Activated naive CD4-positive, alpha-beta T cell treated with anti-CD3 and anti-CD28 coated beads, Interleukin-2, amount 50 U/mL, for 24 hours (primary cell): ENCODE measurements around the gene PPP1R1B.

Source experiments
- H3K27ac Mint-ChIP-seq: one replicate; pipeline ENCODE4 v1.8.0; 2021; ENCODE audit warnings: mild to moderate bottlenecking, mixed read lengths
- H3K27me3 Mint-ChIP-seq: one replicate; pipeline ENCODE4 v1.8.0; 2021; ENCODE audit warnings: mixed read lengths
- H3K36me3 Mint-ChIP-seq: one replicate; pipeline ENCODE4 v1.8.0; 2021; ENCODE audit warnings: mixed read lengths
- H3K4me1 Mint-ChIP-seq: one replicate; pipeline ENCODE4 v1.8.0; 2021; ENCODE audit warnings: mixed read lengths
- H3K4me3 Mint-ChIP-seq: one replicate; pipeline ENCODE4 v1.8.0; 2021; ENCODE audit warnings: mild to moderate bottlenecking, mixed read lengths
- H3K9me3 Mint-ChIP-seq: one replicate; pipeline ENCODE4 v1.8.0; 2021; ENCODE audit warnings: mixed read lengths

PPP1R1B gene

DNA sequence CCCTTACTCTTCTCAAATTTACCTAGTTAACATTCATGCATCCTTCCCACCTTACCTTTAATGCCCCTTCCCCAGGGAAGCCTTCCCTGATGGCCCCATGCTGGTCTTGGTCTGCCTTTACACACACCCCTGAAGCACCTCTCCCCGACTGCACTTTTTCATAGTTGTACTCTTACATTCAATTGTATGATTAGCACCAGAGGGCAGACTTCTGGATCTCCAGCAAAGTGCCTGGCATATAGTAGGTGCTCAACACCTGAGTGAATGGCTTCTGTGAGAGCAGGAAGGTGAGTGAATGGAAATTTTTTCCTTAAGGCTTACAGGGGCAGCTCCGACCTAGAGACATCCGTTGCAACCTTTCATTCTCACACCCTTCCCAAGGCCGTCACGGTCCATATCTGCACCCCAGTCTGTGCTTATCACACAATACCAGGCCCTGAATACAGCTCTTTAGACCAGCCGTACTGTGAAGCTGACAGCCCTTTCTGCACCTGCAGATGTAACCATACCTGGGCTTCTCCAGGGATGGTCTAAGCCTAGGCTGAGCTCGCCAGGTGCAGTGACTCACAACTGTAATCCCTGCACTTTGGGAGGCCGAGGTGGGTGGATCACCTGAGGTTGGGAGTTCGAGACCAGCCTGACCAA is 56.7 kb downstream of the PPP1R1B start:
- H3K4me1 Mint-ChIP-seq: peaks cover 52% of the 10 kb centered on the region
- H3K36me3 Mint-ChIP-seq: peaks cover 10% of the 10 kb centered on the region
- H3K4me3 Mint-ChIP-seq: no peak overlapping the region
- no peaks in the 10 kb centered on the region for H3K27me3 Mint-ChIP-seq
- H3K27ac Mint-ChIP-seq: no peak overlapping the region
- H3K9me3 Mint-ChIP-seq: no peaks in the 10 kb centered on the region

GRCh38 chr17:39684369-39685192 is 57.8 kb downstream of the PPP1R1B start:
- H3K27me3 Mint-ChIP-seq: no peaks in the 10 kb centered on the region
- peak overlapping the region; percentile 35 for H3K27ac Mint-ChIP-seq
- peaks cover 13% of the 10 kb centered on the region for H3K36me3 Mint-ChIP-seq
- no peaks in the 10 kb centered on the region for H3K9me3 Mint-ChIP-seq
- H3K4me1 Mint-ChIP-seq: peaks cover 48% of the 10 kb centered on the region
- H3K4me3 Mint-ChIP-seq: no peak overlapping the region
